ENCODE data around the gene MPND.
A peak's percentile ranks its signal among the peaks of the same experiment; 100 is the strongest.

Gene MPND

GRCh38 chr19:4362101-4362828, 18.9 kb downstream of the MPND start:
- Mint-ChIP-seq H3K27me3 (ENCODE audit: low read depth) (no peaks in the 10 kb centered on the region), H3K36me3 (ENCODE audit: low read depth) (peaks cover 13% of the 10 kb centered on the region), H3K9me3 (no peaks in the 10 kb centered on the region), H3K27ac (peak overlapping the region in 2 of 3 experiments; percentile 39 to 49), H3K4me1 (peaks cover 11% of the 10 kb centered on the region), H3K4me3 (no peak overlapping the region)
- TF ChIP-seq CTCF (IDR thresholded peaks at IDR 0.05; ENCODE audit: unreplicated experiment in 3 of 3): no peak

GRCh38 chr19:4362831-4363545, 19.6 kb downstream of the MPND start:
- peak in 1 of 3 experiments; percentile 28 for TF ChIP-seq CTCF (IDR thresholded peaks at IDR 0.05; ENCODE audit: unreplicated experiment in 3 of 3)
- Mint-ChIP-seq H3K9me3 (no peaks in the 10 kb centered on the region), H3K36me3 (ENCODE audit: low read depth) (peaks cover 13% of the 10 kb centered on the region), H3K27ac (no peak overlapping the region), H3K4me1 (peaks cover 18% of the 10 kb centered on the region), H3K27me3 (ENCODE audit: low read depth) (no peaks in the 10 kb centered on the region), H3K4me3 (no peak overlapping the region)

GRCh38 chr19:4363571-4364304, 20.4 kb downstream of the MPND start:
- H3K4me1 Mint-ChIP-seq: peaks cover 25% of the 10 kb centered on the region
- TF ChIP-seq CTCF (IDR thresholded peaks at IDR 0.05; ENCODE audit: unreplicated experiment in 3 of 3): no peak
- no peak overlapping the region for H3K4me3 Mint-ChIP-seq

GRCh38 chr19:4365341-4365740, 22.0 kb downstream of the MPND start:
- Mint-ChIP-seq H3K4me3 (no peak overlapping the region), H3K27me3 (ENCODE audit: low read depth) (no peaks in the 10 kb centered on the region), H3K4me1 (peaks cover 31% of the 10 kb centered on the region), H3K36me3 (ENCODE audit: low read depth) (peaks cover 12% of the 10 kb centered on the region), H3K9me3 (no peaks in the 10 kb centered on the region), H3K27ac (no peak overlapping the region)
- TF ChIP-seq CTCF (IDR thresholded peaks at IDR 0.05; ENCODE audit: unreplicated experiment in 3 of 3): no peak

More at GRCh38 chr19:4363571-4364304, 20.4 kb downstream of the MPND start:
- Mint-ChIP-seq H3K27ac (no peak overlapping the region), H3K9me3 (no peaks in the 10 kb centered on the region), H3K27me3 (ENCODE audit: low read depth) (no peaks in the 10 kb centered on the region), H3K36me3 (ENCODE audit: low read depth) (peaks cover 13% of the 10 kb centered on the region)

- Mint-ChIP-seq H3K9me3 (no peaks in the 10 kb centered on the region), H3K27ac (no peak overlapping the region), H3K27me3 (ENCODE audit: low read depth) (no peaks in the 10 kb centered on the region), H3K36me3 (ENCODE audit: low read depth) (peaks cover 7% of the 10 kb centered on the region), H3K4me1 (peaks cover 29% of the 10 kb centered on the region), H3K4me3 (no peak overlapping the region)
- no peak for TF ChIP-seq CTCF (IDR thresholded peaks at IDR 0.05; ENCODE audit: unreplicated experiment in 3 of 3)
Observed at GRCh38 chr19:4365791-4366665, 22.7 kb downstream of the MPND start.
